Activated CD8-positive, alpha-beta memory T cell treated with anti-CD3 and anti-CD28 coated beads for 4 hours (primary cell): ENCODE data around the gene CCDC43.

Experiments used
- DNase-seq, 2 donors: peaks; one replicate each; pipeline ENCODE4 v3.0.0-alpha.2; 2020; ENCODE audit warnings: low read depth in 2 of 2

Gene CCDC43

DNA sequence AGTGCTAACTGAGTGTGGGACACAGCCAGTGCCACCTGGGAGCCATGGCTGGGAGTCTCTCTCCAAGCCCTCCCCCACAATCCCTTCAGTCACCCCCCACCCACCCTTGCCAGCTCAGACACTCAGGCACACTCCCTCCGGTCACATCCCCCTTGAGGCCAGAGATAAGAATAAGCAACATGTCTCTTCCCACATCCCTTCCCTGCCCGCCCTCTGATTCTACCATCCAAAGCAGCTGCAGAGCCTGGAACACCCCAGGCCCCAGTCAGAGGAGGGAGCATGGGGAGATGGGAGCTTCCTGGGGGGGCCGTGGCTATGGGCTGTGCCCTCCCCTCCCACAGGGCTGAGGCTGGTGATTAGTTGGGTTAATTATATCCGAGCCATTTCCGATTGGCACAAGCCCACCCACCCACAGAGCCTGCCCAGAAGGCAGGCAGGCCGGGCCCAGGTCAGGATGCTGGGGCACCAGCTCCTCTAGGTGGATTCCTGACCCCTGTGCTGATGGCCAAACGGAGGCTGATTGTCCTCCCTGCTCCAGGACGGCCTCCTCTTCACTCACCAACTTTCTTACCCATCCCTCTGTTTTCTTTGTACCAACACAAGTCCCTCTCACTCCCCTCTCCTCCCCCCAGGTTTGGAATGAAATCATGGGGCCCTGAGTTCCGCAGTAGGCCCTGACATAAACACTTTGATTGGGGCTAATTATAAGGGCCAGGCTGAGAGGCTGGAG lies 61.9 kb downstream of the CCDC43 start:
- no peak for DNase-seq
